ENCODE data around the gene HESX1. TPM values are rescaled to one million over a fixed set of nuclear protein-coding genes. Genes with fewer than 3 reads are reported as not detected.

HESX1 gene
- total and polyA plus RNA-seq, 2 of the 8 experiments (the other 6 are each of a cell fraction or from before 2014, with no cell fraction given), result 7.1 to 12.0 TPM

DNA sequence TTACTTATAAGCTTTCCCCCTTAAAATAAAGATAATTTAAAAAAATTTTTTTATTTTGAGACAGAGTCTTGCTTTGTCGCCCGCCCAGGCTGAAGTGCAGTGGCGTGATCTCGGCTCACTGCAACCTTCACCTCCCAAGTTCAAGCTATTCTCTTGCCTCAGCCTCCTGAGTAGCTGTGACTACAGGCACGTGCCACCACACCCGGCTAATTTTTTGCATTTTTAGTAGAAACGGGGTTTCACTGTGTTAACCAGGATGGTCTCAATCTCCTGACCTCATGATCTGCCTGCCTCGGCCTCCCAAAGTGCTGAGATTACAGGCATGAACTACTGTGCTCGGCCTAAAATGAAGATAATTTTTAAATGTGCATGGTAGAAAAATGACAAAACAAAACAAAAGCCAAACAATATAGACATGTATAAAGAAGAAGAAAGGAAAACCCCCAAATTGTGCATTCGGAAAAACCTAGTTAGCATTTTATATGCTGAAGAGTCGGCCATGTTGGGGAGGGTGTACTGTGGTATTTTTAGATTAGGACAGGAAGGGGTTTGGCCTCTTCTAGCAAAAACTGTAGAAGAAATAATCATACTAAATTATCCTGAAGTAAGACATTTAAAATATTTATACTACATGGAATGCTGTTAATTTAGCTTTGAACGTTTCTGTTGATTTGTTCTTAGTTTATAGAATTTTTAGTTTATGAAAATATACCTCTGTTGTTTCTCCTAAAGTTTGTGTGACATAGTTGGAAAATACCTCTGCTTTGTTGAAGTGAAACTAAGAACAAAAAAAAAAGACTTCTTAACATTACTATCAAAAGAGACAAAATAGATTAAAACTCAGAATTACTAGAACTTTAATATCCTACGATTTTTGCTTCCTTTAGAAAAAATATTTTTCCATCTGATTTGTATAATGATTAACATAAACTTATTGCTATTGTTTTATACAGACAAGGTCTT is 35.1 kb upstream of the HESX1 start (continued):
- TF ChIP-seq KDM1A (IDR thresholded peaks at IDR 0.05; ENCODE audit: borderline replicate concordance, low read length), result no peak
- TF ChIP-seq, protein P1, sequence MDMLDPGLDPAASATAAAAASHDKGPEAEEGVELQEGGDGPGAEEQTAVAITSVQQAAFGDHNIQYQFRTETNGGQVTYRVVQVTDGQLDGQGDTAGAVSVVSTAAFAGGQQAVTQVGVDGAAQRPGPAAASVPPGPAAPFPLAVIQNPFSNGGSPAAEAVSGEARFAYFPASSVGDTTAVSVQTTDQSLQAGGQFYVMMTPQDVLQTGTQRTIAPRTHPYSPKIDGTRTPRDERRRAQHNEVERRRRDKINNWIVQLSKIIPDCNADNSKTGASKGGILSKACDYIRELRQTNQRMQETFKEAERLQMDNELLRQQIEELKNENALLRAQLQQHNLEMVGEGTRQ (IDR thresholded peaks at IDR 0.05; ENCODE audit: low read length), result no peak

All from H1 (cell line).